ENCODE results near the gene MICAL3.

The MICAL3 gene

DNA sequence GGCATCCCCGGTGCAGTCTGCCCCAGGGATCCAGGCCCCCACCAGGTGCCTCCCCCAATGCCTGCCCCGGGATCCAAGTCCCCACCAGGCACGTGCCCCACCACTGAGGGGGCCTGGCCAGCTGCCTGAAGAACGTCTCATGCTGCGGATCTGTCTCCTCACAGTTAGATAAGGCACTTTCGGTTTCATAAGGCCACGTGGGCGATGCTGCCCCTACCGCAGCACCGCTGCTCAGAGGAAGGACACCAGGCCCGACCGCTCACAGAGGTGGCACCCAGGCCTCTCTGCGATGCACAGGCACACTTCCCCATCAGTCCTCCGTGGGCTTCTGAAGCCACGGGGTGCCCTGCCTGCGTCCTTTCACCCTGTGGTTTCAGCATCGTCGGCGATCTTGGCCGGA is 182.0 kb downstream of the MICAL3 start:
- H3K4me1 ChIP-seq (ENCODE audit: control insufficient read depth, insufficient read depth, low read length) = no peaks in the 10 kb centered on the region
- no peak overlapping the region for H3K9ac ChIP-seq (ENCODE audit: low read depth, low read length)
- H3K36me3 ChIP-seq (ENCODE audit: control insufficient read depth, insufficient read depth, low read length) = peaks cover 6% of the 10 kb centered on the region
- H3K4me3 ChIP-seq (ENCODE audit: low read depth, low read length) = no peak overlapping the region
- no peaks in the 10 kb centered on the region for H3K27me3 ChIP-seq (ENCODE audit: control insufficient read depth, insufficient read depth, low read length)
- H3K9me3 ChIP-seq (ENCODE audit: control insufficient read depth, insufficient read depth, low read length) = no peaks in the 10 kb centered on the region

DNA sequence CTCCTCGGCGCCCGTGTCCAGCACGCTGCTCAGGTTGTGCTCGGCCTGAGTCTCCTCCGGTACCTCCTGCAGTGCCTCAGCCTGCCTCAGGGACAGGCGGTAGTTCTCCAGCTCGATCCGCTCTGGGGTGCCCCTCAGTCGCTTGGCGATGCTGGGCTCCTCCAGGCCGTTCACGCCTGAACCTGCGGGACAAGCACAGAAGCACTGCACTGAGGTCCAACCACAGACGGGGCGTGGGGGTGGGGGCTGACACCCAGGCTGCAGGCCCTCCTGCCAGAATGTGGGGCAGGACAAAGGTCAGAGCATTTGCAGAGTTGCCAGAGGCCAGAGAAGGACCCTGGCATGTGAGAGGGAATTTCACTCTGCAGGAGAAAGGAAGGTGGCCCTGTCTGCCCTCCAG is 182.5 kb downstream of the MICAL3 start:
- H3K36me3 ChIP-seq (ENCODE audit: control insufficient read depth, insufficient read depth, low read length) = peaks cover 6% of the 10 kb centered on the region
- H3K9me3 ChIP-seq (ENCODE audit: control insufficient read depth, insufficient read depth, low read length) = no peaks in the 10 kb centered on the region
- H3K27me3 ChIP-seq (ENCODE audit: control insufficient read depth, insufficient read depth, low read length) = no peaks in the 10 kb centered on the region
- no peak overlapping the region for H3K9ac ChIP-seq (ENCODE audit: low read depth, low read length)
- H3K4me3 ChIP-seq (ENCODE audit: low read depth, low read length) = no peak overlapping the region
- no peaks in the 10 kb centered on the region for H3K4me1 ChIP-seq (ENCODE audit: control insufficient read depth, insufficient read depth, low read length)

DNA sequence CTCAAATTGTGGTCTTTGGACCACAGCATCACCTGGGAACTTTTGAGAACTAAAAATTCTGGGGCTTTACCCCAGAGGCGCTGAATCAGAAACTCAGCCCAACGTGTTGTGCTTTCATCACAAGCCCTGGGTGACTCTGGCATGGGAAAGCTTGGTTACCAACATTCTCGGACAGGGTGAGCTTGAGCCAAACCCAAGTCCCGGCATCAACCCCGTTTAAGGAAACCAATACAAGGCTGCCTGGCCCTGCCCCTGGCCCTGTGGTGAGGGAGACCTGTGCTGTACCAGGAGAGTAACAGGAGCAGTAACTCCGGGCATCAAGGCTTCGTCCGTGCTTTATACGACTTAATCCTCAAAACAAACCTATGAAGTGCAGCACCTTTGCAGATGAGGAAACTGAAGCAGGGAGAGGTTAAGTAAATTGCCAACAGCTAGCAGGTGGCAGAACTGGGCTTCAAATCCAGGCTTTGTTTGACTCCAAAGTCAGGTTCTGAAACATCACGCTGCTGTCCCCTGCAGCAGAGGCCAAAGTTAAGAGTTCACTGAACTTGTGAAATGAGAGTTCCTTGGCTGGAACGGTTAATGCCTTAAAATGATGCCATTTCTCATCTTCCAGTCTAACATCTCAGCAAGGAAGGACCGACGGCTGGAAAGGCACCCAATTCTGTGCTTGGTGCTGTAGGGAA is 186.0 kb downstream of the MICAL3 start:
- Histone ChIP-seq H3K4me1 (ENCODE audit: control insufficient read depth, insufficient read depth, low read length) (no peaks in the 10 kb centered on the region), H3K9ac (ENCODE audit: low read depth, low read length) (no peak overlapping the region), H3K36me3 (ENCODE audit: control insufficient read depth, insufficient read depth, low read length) (peaks cover 6% of the 10 kb centered on the region), H3K27me3 (ENCODE audit: control insufficient read depth, insufficient read depth, low read length) (no peaks in the 10 kb centered on the region), H3K9me3 (ENCODE audit: control insufficient read depth, insufficient read depth, low read length) (no peaks in the 10 kb centered on the region), H3K4me3 (ENCODE audit: low read depth, low read length) (no peak overlapping the region)

DNA sequence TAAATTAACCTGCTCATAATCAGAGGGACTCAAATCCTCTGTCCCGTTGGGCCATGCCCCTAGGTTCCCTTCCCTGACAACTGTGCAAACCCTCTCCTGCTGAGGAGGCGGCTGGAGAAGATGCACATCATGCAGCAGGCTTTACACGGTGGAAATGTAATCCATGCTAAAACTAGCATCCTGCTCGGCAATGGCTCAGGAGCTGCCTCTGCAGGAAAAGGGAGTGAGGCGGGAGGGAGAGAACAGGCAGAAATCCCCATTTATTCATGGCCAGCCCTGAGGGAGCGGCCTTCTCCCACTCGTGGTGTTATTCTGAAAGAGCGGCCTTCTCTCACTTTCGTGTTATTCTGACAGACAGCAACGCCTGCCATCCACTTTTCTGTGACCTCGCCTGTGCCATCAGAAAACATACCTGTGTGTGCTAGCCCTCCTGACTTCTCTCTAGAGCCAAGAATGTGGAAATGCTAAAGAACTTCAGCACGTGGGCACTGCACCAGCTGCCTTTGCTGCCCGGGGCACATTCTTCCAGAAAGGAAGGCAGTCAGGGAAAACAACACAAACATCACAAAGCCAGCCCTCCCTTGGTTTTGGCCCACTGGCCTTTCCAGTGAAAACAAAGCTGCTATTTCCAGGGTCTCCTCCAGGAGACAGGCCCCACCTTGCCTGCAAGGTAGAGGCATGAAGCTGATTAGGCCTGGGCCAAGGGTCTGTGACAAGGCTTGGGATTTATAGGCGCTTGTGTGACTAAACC is 187.2 kb downstream of the MICAL3 start:
- H3K36me3 ChIP-seq (ENCODE audit: control insufficient read depth, insufficient read depth, low read length) = peaks cover 14% of the 10 kb centered on the region
- H3K27me3 ChIP-seq (ENCODE audit: control insufficient read depth, insufficient read depth, low read length) = no peaks in the 10 kb centered on the region
- H3K4me1 ChIP-seq (ENCODE audit: control insufficient read depth, insufficient read depth, low read length) = no peaks in the 10 kb centered on the region
- H3K9me3 ChIP-seq (ENCODE audit: control insufficient read depth, insufficient read depth, low read length) = no peaks in the 10 kb centered on the region
- no peak overlapping the region for H3K4me3 ChIP-seq (ENCODE audit: low read depth, low read length)
- H3K9ac ChIP-seq (ENCODE audit: low read depth, low read length) = no peak overlapping the region

DNA sequence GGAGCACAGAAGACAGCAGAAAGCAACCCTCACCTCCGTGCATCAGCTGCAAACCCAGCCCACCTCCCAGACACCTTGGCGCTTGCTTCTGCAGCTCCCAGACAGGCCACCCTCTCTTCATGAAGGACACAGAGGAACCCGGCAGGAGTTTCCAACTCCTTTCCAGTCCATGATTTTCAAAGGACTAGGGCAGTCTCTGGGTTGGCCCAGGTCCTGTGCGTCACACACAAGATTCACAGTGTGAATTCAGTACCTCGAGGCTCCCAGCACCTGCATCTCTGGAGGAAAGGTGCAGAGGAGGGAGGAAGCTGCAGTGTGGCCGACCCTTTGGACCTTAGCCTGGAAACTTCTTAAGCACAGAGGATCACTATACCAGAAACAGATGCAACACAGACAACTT is 189.1 kb downstream of the MICAL3 start:
- Histone ChIP-seq H3K9ac (ENCODE audit: low read depth, low read length) (no peak overlapping the region), H3K27me3 (ENCODE audit: control insufficient read depth, insufficient read depth, low read length) (no peaks in the 10 kb centered on the region), H3K36me3 (ENCODE audit: control insufficient read depth, insufficient read depth, low read length) (peaks cover 10% of the 10 kb centered on the region), H3K9me3 (ENCODE audit: control insufficient read depth, insufficient read depth, low read length) (no peaks in the 10 kb centered on the region), H3K4me3 (ENCODE audit: low read depth, low read length) (no peak overlapping the region), H3K4me1 (ENCODE audit: control insufficient read depth, insufficient read depth, low read length) (no peaks in the 10 kb centered on the region)

DNA sequence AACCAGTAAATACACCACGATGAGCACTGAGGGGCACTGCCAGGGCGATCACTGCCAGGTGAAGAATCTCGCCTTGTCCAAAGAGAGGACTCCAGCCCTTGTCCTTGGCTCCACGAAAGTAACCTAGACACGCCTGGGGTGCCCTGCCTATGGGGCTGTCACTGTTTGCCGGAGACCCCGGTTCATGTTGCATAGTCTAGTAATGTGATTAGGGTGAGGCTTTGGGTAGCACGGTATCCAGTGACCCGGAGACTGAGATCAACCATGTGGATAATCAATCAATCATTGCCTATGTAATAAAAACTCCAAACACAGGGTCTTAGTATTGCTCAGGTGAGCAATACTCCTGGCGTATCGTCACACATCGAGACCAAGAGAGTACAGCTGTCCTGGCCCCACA is 190.9 kb downstream of the MICAL3 start:
- Histone ChIP-seq H3K9ac (ENCODE audit: low read depth, low read length) (no peak overlapping the region), H3K36me3 (ENCODE audit: control insufficient read depth, insufficient read depth, low read length) (peaks cover 15% of the 10 kb centered on the region), H3K4me3 (ENCODE audit: low read depth, low read length) (no peak overlapping the region), H3K27me3 (ENCODE audit: control insufficient read depth, insufficient read depth, low read length) (no peaks in the 10 kb centered on the region), H3K9me3 (ENCODE audit: control insufficient read depth, insufficient read depth, low read length) (no peaks in the 10 kb centered on the region), H3K4me1 (ENCODE audit: control insufficient read depth, insufficient read depth, low read length) (no peaks in the 10 kb centered on the region)

DNA sequence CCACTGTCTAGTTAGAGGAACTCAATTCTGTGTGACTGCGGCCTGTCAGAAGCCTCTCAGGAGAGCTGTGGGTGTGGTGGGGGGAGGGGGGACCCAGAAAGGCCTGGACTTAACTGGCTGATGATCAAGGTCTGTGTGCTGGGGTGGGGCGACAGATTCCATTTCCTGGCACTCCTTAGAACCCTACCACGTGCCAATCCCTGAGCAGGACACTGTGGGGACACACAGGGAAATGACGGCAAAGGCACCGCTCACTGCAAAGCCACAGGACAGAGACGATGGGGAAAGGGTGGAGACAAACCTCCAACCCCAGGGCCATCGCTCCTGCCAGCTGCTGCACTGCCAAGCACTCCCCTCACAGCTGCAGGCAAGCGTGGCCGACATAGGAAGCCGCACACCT is 191.7 kb downstream of the MICAL3 start:
- Histone ChIP-seq H3K27me3 (ENCODE audit: control insufficient read depth, insufficient read depth, low read length) (no peaks in the 10 kb centered on the region), H3K4me1 (ENCODE audit: control insufficient read depth, insufficient read depth, low read length) (no peaks in the 10 kb centered on the region), H3K36me3 (ENCODE audit: control insufficient read depth, insufficient read depth, low read length) (peaks cover 15% of the 10 kb centered on the region), H3K9ac (ENCODE audit: low read depth, low read length) (no peak overlapping the region), H3K4me3 (ENCODE audit: low read depth, low read length) (no peak overlapping the region), H3K9me3 (ENCODE audit: control insufficient read depth, insufficient read depth, low read length) (no peaks in the 10 kb centered on the region)

DNA sequence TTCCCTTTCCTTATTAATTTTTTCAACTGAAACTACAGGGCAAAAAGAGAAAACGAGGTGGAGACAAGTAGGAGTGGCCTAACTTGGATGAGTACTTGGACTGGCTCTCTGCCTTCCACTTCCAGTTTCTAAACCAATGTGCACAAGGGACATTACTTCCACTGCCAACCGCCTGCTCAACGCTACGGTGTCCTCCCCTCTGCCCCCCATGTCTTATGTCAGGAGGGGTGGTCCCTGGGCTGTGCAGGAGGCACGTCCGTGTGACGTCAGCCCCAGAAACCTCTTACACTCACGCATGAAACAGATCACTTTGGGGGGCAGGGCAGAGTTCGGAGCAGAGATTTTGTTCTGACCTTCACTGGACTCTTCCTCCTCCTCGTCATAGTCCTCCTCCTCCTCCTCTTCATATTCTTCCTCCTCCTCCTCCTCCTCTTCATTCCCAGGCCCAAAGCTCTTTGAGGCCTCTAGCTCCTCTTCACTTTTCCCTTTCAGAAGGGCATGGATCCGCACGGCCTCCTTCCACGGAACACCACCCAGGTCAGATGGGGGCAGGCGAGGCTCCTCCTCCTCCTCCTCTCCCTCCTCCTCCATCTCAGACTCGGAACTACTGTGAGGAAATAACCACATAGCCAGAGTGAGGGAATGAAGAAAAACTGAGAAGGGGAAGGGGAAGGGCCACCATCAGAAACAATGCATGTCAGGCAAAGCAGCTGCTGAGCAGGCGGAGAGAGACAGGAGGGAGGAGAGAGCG is 192.7 kb downstream of the MICAL3 start:
- Histone ChIP-seq H3K36me3 (ENCODE audit: control insufficient read depth, insufficient read depth, low read length) (peaks cover 15% of the 10 kb centered on the region), H3K27me3 (ENCODE audit: control insufficient read depth, insufficient read depth, low read length) (no peaks in the 10 kb centered on the region), H3K4me1 (ENCODE audit: control insufficient read depth, insufficient read depth, low read length) (no peaks in the 10 kb centered on the region), H3K9ac (ENCODE audit: low read depth, low read length) (no peak overlapping the region), H3K4me3 (ENCODE audit: low read depth, low read length) (no peak overlapping the region), H3K9me3 (ENCODE audit: control insufficient read depth, insufficient read depth, low read length) (no peaks in the 10 kb centered on the region)

DNA sequence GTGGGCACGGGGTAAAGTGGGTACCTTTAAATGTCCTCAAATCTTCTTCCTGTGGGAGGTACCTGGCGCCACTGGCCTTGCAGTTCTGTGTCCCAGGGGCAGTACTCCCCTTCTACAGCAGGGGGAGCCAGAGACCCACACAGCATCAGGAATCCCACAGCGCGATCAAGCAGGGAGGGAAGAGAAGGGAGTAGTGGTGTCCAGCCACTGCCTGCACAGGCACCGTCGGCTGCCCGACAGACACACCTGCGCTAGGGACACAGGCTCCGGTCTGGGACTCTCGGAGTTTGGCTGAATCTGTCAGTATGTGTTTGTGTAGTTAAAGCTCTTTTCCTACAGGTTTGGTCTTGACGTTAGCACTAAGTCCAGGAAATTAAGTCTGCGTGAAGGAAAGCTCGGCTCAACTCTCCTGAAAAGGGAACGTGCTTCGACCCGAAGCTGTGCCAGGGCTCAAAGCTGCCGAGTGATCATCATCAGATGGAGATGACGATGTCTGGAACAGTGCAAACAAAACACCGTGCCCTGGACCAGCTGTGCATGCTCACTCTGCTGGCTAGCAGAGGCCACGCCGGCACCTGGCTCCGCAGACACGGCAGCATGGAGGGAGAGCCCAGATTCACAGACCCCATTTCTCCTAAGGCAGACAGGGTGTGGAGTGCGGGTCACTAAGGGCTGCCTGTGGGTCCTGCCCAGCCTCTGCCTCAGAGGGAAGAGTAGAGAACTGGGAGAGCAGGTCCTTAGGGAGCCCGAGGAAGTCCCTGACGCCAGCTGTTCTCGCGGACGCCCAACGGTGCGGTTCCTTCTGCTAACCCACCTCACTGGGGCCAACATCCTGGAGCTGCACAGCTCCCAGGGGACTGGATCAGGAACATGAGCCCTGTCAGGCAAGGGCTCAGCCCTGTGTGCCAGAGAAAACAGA is 194.1 kb downstream of the MICAL3 start:
- H3K36me3 ChIP-seq (ENCODE audit: control insufficient read depth, insufficient read depth, low read length) = peaks cover 15% of the 10 kb centered on the region

DNA sequence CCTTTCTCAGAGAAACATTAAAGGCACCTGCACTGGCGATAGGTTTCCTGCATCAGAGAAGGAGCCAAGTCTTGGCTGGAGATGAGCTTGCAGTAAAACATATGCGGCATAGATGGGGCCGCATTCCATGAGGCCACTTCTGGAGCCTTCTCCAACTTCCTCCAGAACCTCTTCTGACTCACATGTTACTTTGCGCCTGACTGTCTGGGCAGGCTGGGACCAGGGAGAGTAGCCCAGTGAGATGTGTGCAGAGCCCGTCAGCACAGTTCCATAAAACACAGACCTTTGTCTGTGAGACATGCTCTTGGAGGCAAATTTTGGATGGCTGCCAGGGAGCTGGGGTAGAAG is 194.7 kb downstream of the MICAL3 start:
- no peaks in the 10 kb centered on the region for H3K9me3 ChIP-seq (ENCODE audit: control insufficient read depth, insufficient read depth, low read length)
- no peaks in the 10 kb centered on the region for H3K27me3 ChIP-seq (ENCODE audit: control insufficient read depth, insufficient read depth, low read length)
- H3K4me3 ChIP-seq (ENCODE audit: low read depth, low read length) = no peak overlapping the region
- H3K4me1 ChIP-seq (ENCODE audit: control insufficient read depth, insufficient read depth, low read length) = no peaks in the 10 kb centered on the region
- no peak overlapping the region for H3K9ac ChIP-seq (ENCODE audit: low read depth, low read length)
- H3K36me3 ChIP-seq (ENCODE audit: control insufficient read depth, insufficient read depth, low read length) = peaks cover 15% of the 10 kb centered on the region

More for the DNA sequence above, 194.1 kb downstream of the MICAL3 start:
- no peaks in the 10 kb centered on the region for H3K9me3 ChIP-seq (ENCODE audit: control insufficient read depth, insufficient read depth, low read length)
- no peaks in the 10 kb centered on the region for H3K27me3 ChIP-seq (ENCODE audit: control insufficient read depth, insufficient read depth, low read length)
- no peaks in the 10 kb centered on the region for H3K4me1 ChIP-seq (ENCODE audit: control insufficient read depth, insufficient read depth, low read length)
- H3K9ac ChIP-seq (ENCODE audit: low read depth, low read length) = no peak overlapping the region
- no peak overlapping the region for H3K4me3 ChIP-seq (ENCODE audit: low read depth, low read length)

DNA sequence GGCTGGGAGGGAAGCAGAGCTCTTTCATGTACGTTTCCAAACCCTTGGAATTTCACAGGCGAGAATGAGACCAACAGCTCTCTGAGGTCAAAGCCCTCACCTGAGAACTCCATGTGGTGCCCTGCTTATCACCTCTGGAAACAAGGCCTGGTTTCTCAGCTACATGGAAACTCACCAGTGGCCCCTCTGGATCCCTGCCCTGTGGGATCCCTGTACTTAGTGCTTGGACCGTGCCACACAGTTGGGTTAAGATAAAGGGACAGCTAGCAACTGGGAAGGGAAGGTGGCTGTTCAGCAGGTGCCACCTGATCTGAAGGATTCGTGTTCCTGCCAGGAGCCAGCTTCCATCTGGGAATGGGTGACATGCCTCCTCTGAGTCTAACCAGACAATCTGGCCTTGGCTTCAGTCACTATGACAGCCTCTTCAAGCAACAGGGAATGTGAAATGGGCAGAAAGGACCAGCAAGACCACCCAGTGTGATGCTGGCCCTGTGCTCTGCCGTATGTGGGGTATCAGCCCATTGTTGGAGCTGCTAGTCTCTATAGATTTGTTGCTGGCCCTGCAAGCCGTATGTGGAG is 195.8 kb downstream of the MICAL3 start:
- Histone ChIP-seq H3K27me3 (ENCODE audit: control insufficient read depth, insufficient read depth, low read length) (no peaks in the 10 kb centered on the region), H3K9ac (ENCODE audit: low read depth, low read length) (no peak overlapping the region), H3K9me3 (ENCODE audit: control insufficient read depth, insufficient read depth, low read length) (no peaks in the 10 kb centered on the region), H3K4me1 (ENCODE audit: control insufficient read depth, insufficient read depth, low read length) (no peaks in the 10 kb centered on the region), H3K36me3 (ENCODE audit: control insufficient read depth, insufficient read depth, low read length) (peaks cover 15% of the 10 kb centered on the region), H3K4me3 (ENCODE audit: low read depth, low read length) (no peak overlapping the region)

Data from iPS-15b (cell line).